HUES48 (cell line): ENCODE results near the gene FAM204A.
A peak's percentile ranks its signal among the peaks of the same experiment; 100 is the strongest.

Experiments used
- H3K27ac ChIP-seq: one replicate; pipeline ENCODE4 v1.7.0; 2013; ENCODE audit warnings: low read depth, low read length, inconsistent platforms
- H3K27me3 ChIP-seq: 2 replicates; pipeline ENCODE4 v1.6.1; 2013; ENCODE audit warnings: mild to moderate bottlenecking, low read length; ENCODE audit not compliant: control insufficient read depth, insufficient read depth
- H3K36me3 ChIP-seq: 2 replicates; pipeline ENCODE4 v1.6.1; 2013; ENCODE audit warnings: low read length; ENCODE audit not compliant: control insufficient read depth, insufficient read depth
- H3K4me1 ChIP-seq: 2 replicates; pipeline ENCODE4 v1.6.1; 2013; ENCODE audit warnings: mild to moderate bottlenecking, low read length; ENCODE audit not compliant: control insufficient read depth, insufficient read depth
- H3K4me3 ChIP-seq: 2 replicates; pipeline ENCODE4 v1.5.1; 2013; ENCODE audit warnings: mild to moderate bottlenecking, low read depth, low read length
- H3K9ac ChIP-seq: 2 replicates; pipeline ENCODE4 v1.6.1; 2013; ENCODE audit warnings: mild to moderate bottlenecking, low read depth, low read length, moderate library complexity
- H3K9me3 ChIP-seq: 2 replicates; pipeline ENCODE4 v1.6.1; 2013; ENCODE audit warnings: low read length; ENCODE audit not compliant: control insufficient read depth, insufficient read depth

FAM204A gene

GRCh38 chr10:118278649-118279048, 63.5 kb downstream of the FAM204A start:
- no peak overlapping the region for H3K27ac ChIP-seq

GRCh38 chr10:118277871-118278270, 64.3 kb downstream of the FAM204A start:
- Histone ChIP-seq H3K27me3 (no peaks in the 10 kb centered on the region), H3K36me3 (no peaks in the 10 kb centered on the region)

More at GRCh38 chr10:118278649-118279048, 63.5 kb downstream of the FAM204A start:
- H3K4me3 ChIP-seq: no peak overlapping the region
- H3K36me3 ChIP-seq: no peaks in the 10 kb centered on the region
- no peaks in the 10 kb centered on the region for H3K4me1 ChIP-seq
- no peaks in the 10 kb centered on the region for H3K27me3 ChIP-seq
- H3K9me3 ChIP-seq: peaks cover 3% of the 10 kb centered on the region; the same call in 1 of the 2 replicates
- H3K9ac ChIP-seq: no peak overlapping the region

GRCh38 chr10:118276727-118277126, 65.4 kb downstream of the FAM204A start:
- peaks cover 3% of the 10 kb centered on the region; the same call in 1 of the 2 replicates for H3K9me3 ChIP-seq
- no peak overlapping the region for H3K27ac ChIP-seq

More at GRCh38 chr10:118277871-118278270, 64.3 kb downstream of the FAM204A start:
- peaks cover 3% of the 10 kb centered on the region for H3K4me1 ChIP-seq
- peaks cover 3% of the 10 kb centered on the region; the same call in 1 of the 2 replicates for H3K9me3 ChIP-seq
- H3K4me3 ChIP-seq: no peak overlapping the region
- no peak overlapping the region for H3K27ac ChIP-seq
- H3K9ac ChIP-seq: no peak overlapping the region

GRCh38 chr10:118276204-118276603, 65.9 kb downstream of the FAM204A start:
- Histone ChIP-seq H3K4me1 (peaks cover 15% of the 10 kb centered on the region), H3K4me3 (no peak overlapping the region), H3K9ac (no peak overlapping the region), H3K36me3 (no peaks in the 10 kb centered on the region), H3K27ac (no peak overlapping the region), H3K27me3 (no peaks in the 10 kb centered on the region; the same call in 1 of the 2 replicates), H3K9me3 (peaks cover 3% of the 10 kb centered on the region; the same call in 1 of the 2 replicates)

More at GRCh38 chr10:118276727-118277126, 65.4 kb downstream of the FAM204A start:
- H3K4me3 ChIP-seq: no peak overlapping the region
- no peaks in the 10 kb centered on the region for H3K36me3 ChIP-seq
- peaks cover 11% of the 10 kb centered on the region for H3K4me1 ChIP-seq
- no peaks in the 10 kb centered on the region for H3K27me3 ChIP-seq
- H3K9ac ChIP-seq: no peak overlapping the region

GRCh38 chr10:118273662-118274061, 68.5 kb downstream of the FAM204A start:
- H3K9ac ChIP-seq: no peak overlapping the region
- peaks cover 15% of the 10 kb centered on the region for H3K4me1 ChIP-seq
- no peak overlapping the region for H3K27ac ChIP-seq
- no peaks in the 10 kb centered on the region for H3K36me3 ChIP-seq
- peaks cover 3% of the 10 kb centered on the region; the same call in 1 of the 2 replicates for H3K9me3 ChIP-seq
- no peak overlapping the region for H3K4me3 ChIP-seq
- H3K27me3 ChIP-seq: peaks cover 23% of the 10 kb centered on the region

- H3K36me3 ChIP-seq: no peaks in the 10 kb centered on the region
- H3K27ac ChIP-seq: no peak overlapping the region
- peaks cover 15% of the 10 kb centered on the region for H3K4me1 ChIP-seq
- peak overlapping the region; percentile 41 for H3K4me3 ChIP-seq
- H3K9me3 ChIP-seq: peaks cover 3% of the 10 kb centered on the region; the same call in 1 of the 2 replicates
- no peak overlapping the region for H3K9ac ChIP-seq
- H3K27me3 ChIP-seq: peaks cover 32% of the 10 kb centered on the region
Observed at GRCh38 chr10:118272767-118273166, 69.4 kb downstream of the FAM204A start.

GRCh38 chr10:118272149-118272721, 69.9 kb downstream of the FAM204A start:
- H3K4me1 ChIP-seq: peaks cover 15% of the 10 kb centered on the region
- no peaks in the 10 kb centered on the region for H3K36me3 ChIP-seq
- H3K9me3 ChIP-seq: peaks cover 1% of the 10 kb centered on the region; the same call in 1 of the 2 replicates
- peak overlapping the region; percentile 70 for H3K27ac ChIP-seq
- H3K27me3 ChIP-seq: peaks cover 37% of the 10 kb centered on the region
- H3K9ac ChIP-seq: no peak overlapping the region
- H3K4me3 ChIP-seq: peak overlapping the region; percentile 41

GRCh38 chr10:118271671-118272070, 70.5 kb downstream of the FAM204A start:
- Histone ChIP-seq H3K9ac (no peak overlapping the region), H3K4me3 (peak overlapping the region; percentile 41), H3K27me3 (peaks cover 43% of the 10 kb centered on the region)

GRCh38 chr10:118266098-118266748, 75.9 kb downstream of the FAM204A start:
- Histone ChIP-seq H3K4me1 (peaks cover 16% of the 10 kb centered on the region), H3K9ac (no peak overlapping the region), H3K36me3 (no peaks in the 10 kb centered on the region), H3K27ac (no peak overlapping the region), H3K4me3 (no peak overlapping the region), H3K9me3 (no peaks in the 10 kb centered on the region), H3K27me3 (peaks cover 97% of the 10 kb centered on the region)

More at GRCh38 chr10:118271671-118272070, 70.5 kb downstream of the FAM204A start:
- no peaks in the 10 kb centered on the region for H3K9me3 ChIP-seq
- H3K4me1 ChIP-seq: peaks cover 20% of the 10 kb centered on the region
- no peaks in the 10 kb centered on the region for H3K36me3 ChIP-seq
- peak overlapping the region; percentile 70 for H3K27ac ChIP-seq

GRCh38 chr10:118264838-118265470, 77.2 kb downstream of the FAM204A start:
- no peaks in the 10 kb centered on the region for H3K36me3 ChIP-seq
- H3K9ac ChIP-seq: no peak overlapping the region
- H3K9me3 ChIP-seq: no peaks in the 10 kb centered on the region
- H3K4me1 ChIP-seq: peaks cover 16% of the 10 kb centered on the region
- peaks cover 99% of the 10 kb centered on the region for H3K27me3 ChIP-seq
- H3K27ac ChIP-seq: no peak overlapping the region
- no peak overlapping the region for H3K4me3 ChIP-seq

- Histone ChIP-seq H3K9ac (no peak overlapping the region), H3K9me3 (no peaks in the 10 kb centered on the region), H3K4me1 (peaks cover 16% of the 10 kb centered on the region), H3K27me3 (peaks cover 97% of the 10 kb centered on the region), H3K27ac (no peak overlapping the region), H3K4me3 (no peak overlapping the region), H3K36me3 (no peaks in the 10 kb centered on the region)
Observed at GRCh38 chr10:118264252-118264651, 77.9 kb downstream of the FAM204A start.
